ENCODE data around the gene NT5E. TPM values are rescaled to one million over a fixed set of nuclear protein-coding genes. Genes with fewer than 3 reads are reported as not detected.

NT5E gene
- total and polyA plus RNA-seq, 2 experiments from 2014 or later = 0.18 to 1.5 TPM

GRCh38 chr6:85496856-85497255 lies 47.0 kb downstream of the NT5E start:
- Histone ChIP-seq H3K4me1 (ENCODE audit: insufficient read depth) (no peaks in the 10 kb centered on the region), H3K27ac (ENCODE audit: low read depth) (no peak overlapping the region), H3F3A (replicated peaks; ENCODE audit: low read depth) (no peaks in the 10 kb centered on the region), H3K36me3 (ENCODE audit: insufficient read depth) (no peaks in the 10 kb centered on the region), H3K9me2 (ENCODE audit: insufficient read depth) (no peaks in the 10 kb centered on the region), H4K20me1 (replicated peaks; ENCODE audit: insufficient read depth) (no peaks in the 10 kb centered on the region; the same call in 1 of the 2 replicates), H3K4me3 (no peak overlapping the region), H3K27me3 (ENCODE audit: insufficient read depth) (no peaks in the 10 kb centered on the region), H3K4me2 (no peak overlapping the region), H2AFZ (no peak overlapping the region), H3K79me2 (replicated peaks; ENCODE audit: insufficient read depth) (no peaks in the 10 kb centered on the region)
- H3K9me3 Mint-ChIP-seq = peaks cover 23% of the 10 kb centered on the region
- TF ChIP-seq JUNB (IDR thresholded peaks at IDR 0.05; ENCODE audit: unreplicated experiment) (no peak), EZH2phosphoT487 (IDR thresholded peaks at IDR 0.05; ENCODE audit: unreplicated experiment) (no peak), REST (IDR thresholded peaks at IDR 0.05; ENCODE audit: unreplicated experiment) (no peak), ETS1 (IDR thresholded peaks at IDR 0.05) (no peak), CREB1 (CRISPR knock-in tag; IDR thresholded peaks at IDR 0.05; ENCODE audit: low read depth) (no peak), CTCF (conservative IDR thresholded peaks at IDR 0.05; ENCODE audit: low read depth in 2 of 2) (no peak)
- peaks cover 9% of the 10 kb centered on the region for H3K27me3 Mint-ChIP-seq (ENCODE audit: insufficient read depth, low read depth, poor library complexity)
- DNase-seq (ENCODE audit: low spot score) (no peak), ATAC-seq (no peak)
- H3K27ac Mint-ChIP-seq = no peak overlapping the region
- no peaks in the 10 kb centered on the region for H3K4me1 Mint-ChIP-seq
- no peak overlapping the region for H3K4me3 Mint-ChIP-seq
- peaks cover 18% of the 10 kb centered on the region for H3K36me3 Mint-ChIP-seq (ENCODE audit: low read depth)

GRCh38 chr6:85498596-85499258 lies 48.8 kb downstream of the NT5E start:
- ATAC-seq = no peak
- TF ChIP-seq NANOG (IDR thresholded peaks at IDR 0.05; ENCODE audit: borderline replicate concordance) (no peak), CREB1 (CRISPR knock-in tag; IDR thresholded peaks at IDR 0.05; ENCODE audit: low read depth) (no peak), POLR2AphosphoS5 (IDR thresholded peaks at IDR 0.05; ENCODE audit: low read depth) (no peak), ZNF331 (CRISPR knock-in tag; IDR thresholded peaks at IDR 0.05; ENCODE audit: low read depth) (no peak), REST (IDR thresholded peaks at IDR 0.05; ENCODE audit: unreplicated experiment) (no peak), STAT1 (IDR thresholded peaks at IDR 0.05; ENCODE audit: unreplicated experiment) (no peak), ZNF114 (CRISPR knock-in tag; IDR thresholded peaks at IDR 0.05) (no peak), EZH2phosphoT487 (IDR thresholded peaks at IDR 0.05; ENCODE audit: unreplicated experiment) (no peak), CTCF (conservative IDR thresholded peaks at IDR 0.05; ENCODE audit: low read depth in 2 of 2) (no peak), JUNB (IDR thresholded peaks at IDR 0.05; ENCODE audit: unreplicated experiment) (no peak)

More at GRCh38 chr6:85498596-85499258, 48.8 kb downstream of the NT5E start:
- no peaks in the 10 kb centered on the region for H3K4me1 Mint-ChIP-seq
- no peak overlapping the region for H3K4me3 Mint-ChIP-seq
- Histone ChIP-seq H4K20me1 (replicated peaks; ENCODE audit: insufficient read depth) (no peaks in the 10 kb centered on the region; the same call in 1 of the 2 replicates), H3K4me2 (no peak overlapping the region), H3F3A (replicated peaks; ENCODE audit: low read depth) (no peaks in the 10 kb centered on the region), H3K79me2 (replicated peaks; ENCODE audit: insufficient read depth) (no peaks in the 10 kb centered on the region), H3K4me1 (ENCODE audit: insufficient read depth) (no peaks in the 10 kb centered on the region), H3K36me3 (ENCODE audit: insufficient read depth) (no peaks in the 10 kb centered on the region), H3K9me2 (ENCODE audit: insufficient read depth) (no peaks in the 10 kb centered on the region), H3K4me3 (no peak overlapping the region), H3K27me3 (ENCODE audit: insufficient read depth) (no peaks in the 10 kb centered on the region), H3K27ac (ENCODE audit: low read depth) (no peak overlapping the region), H2AFZ (no peak overlapping the region)
- H3K27ac Mint-ChIP-seq = no peak overlapping the region
- no peak for DNase-seq (ENCODE audit: low spot score)
- H3K9me3 Mint-ChIP-seq = peaks cover 23% of the 10 kb centered on the region
- H3K36me3 Mint-ChIP-seq (ENCODE audit: low read depth) = peaks cover 18% of the 10 kb centered on the region
- H3K27me3 Mint-ChIP-seq (ENCODE audit: insufficient read depth, low read depth, poor library complexity) = peaks cover 9% of the 10 kb centered on the region
